NCI-H1417 (cell line): ENCODE results near the gene ADAMTSL5.
A peak's percentile ranks its signal among the peaks of the same experiment; 100 is the strongest.
"Not testable (repeated sequence)": the region's sequence is repeated elsewhere in the genome, so short reads cannot be mapped to it uniquely, and the experiment has no call there.

Experiments used
- DNase-seq, 3 experiments: peaks; one replicate each; lab custom pipeline; 2025; lab: John Stamatoyannopoulos, UW

Gene ADAMTSL5

GRCh38 chr19:1478934-1479707 is 33.7 kb downstream of the ADAMTSL5 start, which contains the start of gene C19orf25:
Gene C19orf25, minus strand, starts transcription at chr19:1479215. Its CDS starts 312 bp downstream, at chr19:1478903.
- DNase-seq, result peak; percentile 93 to 97 (median 97)

- not testable (repeated sequence) for DNase-seq
These were observed 35.8 kb downstream of the ADAMTSL5 start for GRCh38 chr19:1477056-1477455.

- no peak for DNase-seq
These were observed 36.9 kb downstream of the ADAMTSL5 start for GRCh38 chr19:1475751-1476437.

- DNase-seq, result no peak
These were observed 38.0 kb downstream of the ADAMTSL5 start for GRCh38 chr19:1474765-1475351.

- no peak for DNase-seq
These were observed 38.6 kb downstream of the ADAMTSL5 start for GRCh38 chr19:1474011-1474764.

- no peak for DNase-seq
These were observed 39.6 kb downstream of the ADAMTSL5 start for GRCh38 chr19:1473085-1473851.

GRCh38 chr19:1472231-1473084 is 40.4 kb downstream of the ADAMTSL5 start:
- no peak for DNase-seq

- no peak for DNase-seq
These were observed 41.2 kb downstream of the ADAMTSL5 start for GRCh38 chr19:1471515-1472160.

- DNase-seq, result peak; percentile 38 to 69 (median 65)
These were observed 41.8 kb downstream of the ADAMTSL5 start for GRCh38 chr19:1471010-1471514.

GRCh38 chr19:1470305-1471009 is 42.4 kb downstream of the ADAMTSL5 start:
- peak; percentile 57 to 94 (median 90) for DNase-seq

GRCh38 chr19:1470055-1470304 is 42.8 kb downstream of the ADAMTSL5 start:
- no peak for DNase-seq

- no peak for DNase-seq
These were observed 43.4 kb downstream of the ADAMTSL5 start for GRCh38 chr19:1469255-1470054.

- DNase-seq, result no peak
These were observed 44.0 kb downstream of the ADAMTSL5 start for GRCh38 chr19:1468821-1469254.

- DNase-seq, result no peak
These were observed 44.5 kb downstream of the ADAMTSL5 start for GRCh38 chr19:1468274-1468820.

GRCh38 chr19:1467490-1468273 is 45.1 kb downstream of the ADAMTSL5 start:
- no peak for DNase-seq

- DNase-seq, result no peak
These were observed 45.7 kb downstream of the ADAMTSL5 start for GRCh38 chr19:1467215-1467489.

- no peak for DNase-seq
These were observed 46.2 kb downstream of the ADAMTSL5 start for GRCh38 chr19:1466461-1467214.
